ENCODE results near the gene LRRC32. TPM values are rescaled to one million over a fixed set of nuclear protein-coding genes. Genes with fewer than 3 reads are reported as not detected.

LRRC32 gene
- polyA plus RNA-seq, 1 donor (not counting 4 experiments of a cell fraction or from before 2014, with no cell fraction given) = not detected

DNA sequence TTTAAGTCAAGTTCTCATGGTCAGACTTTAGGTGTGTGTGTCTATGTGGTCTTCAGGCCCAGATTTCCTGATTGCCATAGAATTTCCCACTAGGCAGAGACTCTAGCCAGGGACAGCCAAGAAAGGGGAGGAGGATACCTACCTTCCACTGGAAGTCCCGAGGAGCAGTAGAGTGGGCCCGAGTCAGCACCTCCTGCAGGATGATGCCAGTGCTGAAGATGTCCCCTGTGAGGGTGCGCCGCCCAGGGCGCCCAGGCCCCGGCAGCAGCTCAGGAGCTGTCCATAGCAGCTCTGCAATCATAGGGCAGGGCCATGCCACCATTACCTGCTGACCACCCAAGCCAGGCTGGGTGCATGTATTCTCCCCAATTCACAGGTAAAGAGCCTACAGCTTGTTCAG is 41.6 kb upstream of the LRRC32 start:
- Histone ChIP-seq H3K4me2 (ENCODE audit: control insufficient read depth, extremely low read depth, insufficient read depth, low read depth, low read length) (no peak overlapping the region), H3K4me3 (ENCODE audit: control insufficient read depth in 2 of 3, extremely low read depth in 1 of 3, insufficient read depth in 2 of 3, low read depth in 1 of 3, low read length in 3 of 3) (no peak overlapping the region), H3K9me3 (ENCODE audit: control insufficient read depth, low read depth, low read length) (no peaks in the 10 kb centered on the region), H3K27ac (ENCODE audit: control insufficient read depth, insufficient read depth, low read length) (no peak overlapping the region), H3K36me3 (ENCODE audit: control insufficient read depth in 2 of 2, extremely low read depth in 1 of 2, insufficient read depth in 2 of 2, low read length in 2 of 2) (no peaks in the 10 kb centered on the region), H4K20me1 (ENCODE audit: control insufficient read depth, extremely low read depth, insufficient read depth, low read length) (no peaks in the 10 kb centered on the region), H3K27me3 (ENCODE audit: control insufficient read depth, extremely low read depth, insufficient read depth, low read length) (peaks cover 8% of the 10 kb centered on the region), H3K9me1 (ENCODE audit: control insufficient read depth, extremely low read depth, insufficient read depth, low read length) (no peaks in the 10 kb centered on the region), H2AFZ (ENCODE audit: control insufficient read depth, low read length) (no peak overlapping the region), H3K9ac (ENCODE audit: control insufficient read depth, extremely low read depth, insufficient read depth, low read length) (no peak overlapping the region), H3K4me1 (ENCODE audit: control insufficient read depth, extremely low read depth, insufficient read depth, low read length) (no peaks in the 10 kb centered on the region), H3K79me2 (ENCODE audit: control insufficient read depth, insufficient read depth, low read length) (no peaks in the 10 kb centered on the region)
- FAIRE-seq = no peak
- TF ChIP-seq, protein P1, sequence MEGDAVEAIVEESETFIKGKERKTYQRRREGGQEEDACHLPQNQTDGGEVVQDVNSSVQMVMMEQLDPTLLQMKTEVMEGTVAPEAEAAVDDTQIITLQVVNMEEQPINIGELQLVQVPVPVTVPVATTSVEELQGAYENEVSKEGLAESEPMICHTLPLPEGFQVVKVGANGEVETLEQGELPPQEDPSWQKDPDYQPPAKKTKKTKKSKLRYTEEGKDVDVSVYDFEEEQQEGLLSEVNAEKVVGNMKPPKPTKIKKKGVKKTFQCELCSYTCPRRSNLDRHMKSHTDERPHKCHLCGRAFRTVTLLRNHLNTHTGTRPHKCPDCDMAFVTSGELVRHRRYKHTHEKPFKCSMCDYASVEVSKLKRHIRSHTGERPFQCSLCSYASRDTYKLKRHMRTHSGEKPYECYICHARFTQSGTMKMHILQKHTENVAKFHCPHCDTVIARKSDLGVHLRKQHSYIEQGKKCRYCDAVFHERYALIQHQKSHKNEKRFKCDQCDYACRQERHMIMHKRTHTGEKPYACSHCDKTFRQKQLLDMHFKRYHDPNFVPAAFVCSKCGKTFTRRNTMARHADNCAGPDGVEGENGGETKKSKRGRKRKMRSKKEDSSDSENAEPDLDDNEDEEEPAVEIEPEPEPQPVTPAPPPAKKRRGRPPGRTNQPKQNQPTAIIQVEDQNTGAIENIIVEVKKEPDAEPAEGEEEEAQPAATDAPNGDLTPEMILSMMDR (optimal IDR thresholded peaks at IDR 0.05 in 1 of 3, IDR thresholded peaks at IDR 0.05 in 1 of 3, conservative IDR thresholded peaks at IDR 0.05 in 1 of 3; ENCODE audit: extremely low read depth in 1 of 3, insufficient read depth in 2 of 3, low read length in 3 of 3) = no peak
- no peak for TF ChIP-seq EZH2 (IDR thresholded peaks at IDR 0.05; ENCODE audit: low read length)
- no peak for DNase-seq (ENCODE audit: low read depth, low spot score)
- dilution Hi-C loops (cut with MboI; ENCODE audit: extremely low pct_ligation_motif_present, low sequenced_read_pairs) = no loop called here

DNA sequence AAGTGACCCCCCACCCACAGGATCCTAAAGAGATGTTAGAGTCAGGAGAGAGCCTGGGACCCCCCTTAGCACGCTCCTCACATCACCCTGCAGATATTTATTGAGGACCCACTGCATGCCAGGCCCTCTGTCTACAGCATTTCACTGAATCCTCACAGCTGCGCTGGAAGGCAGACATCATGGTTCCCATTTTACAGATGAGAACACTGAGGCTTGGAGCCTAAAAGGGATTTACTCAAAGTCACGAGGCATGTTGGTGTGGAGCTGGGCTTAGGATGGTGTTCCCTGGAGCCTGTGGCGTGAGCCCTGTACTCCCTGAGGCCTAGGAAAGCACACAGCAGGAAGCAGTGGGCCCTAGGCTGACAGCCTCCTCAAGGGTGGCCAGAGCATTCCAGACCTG is 39.2 kb upstream of the LRRC32 start:
- Histone ChIP-seq H3K9me3 (ENCODE audit: control insufficient read depth, low read depth, low read length) (no peaks in the 10 kb centered on the region), H3K4me2 (ENCODE audit: control insufficient read depth, extremely low read depth, insufficient read depth, low read depth, low read length) (no peak overlapping the region), H3K27me3 (ENCODE audit: control insufficient read depth, extremely low read depth, insufficient read depth, low read length) (peaks cover 4% of the 10 kb centered on the region), H3K27ac (ENCODE audit: control insufficient read depth, insufficient read depth, low read length) (no peak overlapping the region), H4K20me1 (ENCODE audit: control insufficient read depth, extremely low read depth, insufficient read depth, low read length) (no peaks in the 10 kb centered on the region), H3K4me1 (ENCODE audit: control insufficient read depth, extremely low read depth, insufficient read depth, low read length) (peaks cover 4% of the 10 kb centered on the region), H3K9ac (ENCODE audit: control insufficient read depth, extremely low read depth, insufficient read depth, low read length) (no peak overlapping the region), H3K79me2 (ENCODE audit: control insufficient read depth, insufficient read depth, low read length) (no peaks in the 10 kb centered on the region), H3K4me3 (ENCODE audit: control insufficient read depth in 2 of 3, extremely low read depth in 1 of 3, insufficient read depth in 2 of 3, low read depth in 1 of 3, low read length in 3 of 3) (no peak overlapping the region), H3K36me3 (ENCODE audit: control insufficient read depth in 2 of 2, extremely low read depth in 1 of 2, insufficient read depth in 2 of 2, low read length in 2 of 2) (no peaks in the 10 kb centered on the region), H2AFZ (ENCODE audit: control insufficient read depth, low read length) (no peak overlapping the region), H3K9me1 (ENCODE audit: control insufficient read depth, extremely low read depth, insufficient read depth, low read length) (no peaks in the 10 kb centered on the region)
- no peak for DNase-seq (ENCODE audit: low read depth, low spot score)
- TF ChIP-seq, protein P1 (optimal IDR thresholded peaks at IDR 0.05 in 1 of 3, IDR thresholded peaks at IDR 0.05 in 1 of 3, conservative IDR thresholded peaks at IDR 0.05 in 1 of 3; ENCODE audit: extremely low read depth in 1 of 3, insufficient read depth in 2 of 3, low read length in 3 of 3) = no peak
- TF ChIP-seq EZH2 (IDR thresholded peaks at IDR 0.05; ENCODE audit: low read length) = no peak
- FAIRE-seq = no peak
- dilution Hi-C loops (cut with MboI; ENCODE audit: extremely low pct_ligation_motif_present, low sequenced_read_pairs) = no loop called here

All from keratinocyte (primary cell).